Duodenal mucosa (tissue), 2 donors: ENCODE measurements around the gene CD44.

ENCODE experiments used
- H3K27ac ChIP-seq: one replicate; pipeline ENCODE4 v1.7.0; 2013; ENCODE audit warnings: low read depth, low read length
- H3K27me3 ChIP-seq, 2 donors: one replicate each; pipeline ENCODE4 v1.7.0; 2013; ENCODE audit warnings: low read length in 2 of 2, control low read depth in 1 of 2; ENCODE audit not compliant: insufficient read depth in 2 of 2, control insufficient read depth in 1 of 2
- H3K36me3 ChIP-seq, 2 donors: one replicate each; pipeline ENCODE4 v1.7.0; 2013; ENCODE audit warnings: low read length in 2 of 2, control low read depth in 1 of 2; ENCODE audit not compliant: insufficient read depth in 2 of 2, control insufficient read depth in 1 of 2
- H3K4me1 ChIP-seq, 2 donors: one replicate each; pipeline ENCODE4 v1.7.0; 2013; ENCODE audit warnings: low read length in 2 of 2, control low read depth in 1 of 2; ENCODE audit not compliant: insufficient read depth in 2 of 2, control insufficient read depth in 1 of 2
- H3K4me3 ChIP-seq, 2 donors: one replicate each; pipeline ENCODE4 v1.7.0; 2013; ENCODE audit warnings: low read length in 2 of 2, low read depth in 1 of 2
- H3K9ac ChIP-seq, 2 donors: one replicate each; pipeline ENCODE4 v1.7.0; 2013; ENCODE audit warnings: low read length in 2 of 2, low read depth in 1 of 2
- H3K9me3 ChIP-seq, 2 donors: one replicate each; pipeline ENCODE4 v1.7.0; 2013; ENCODE audit warnings: low read length in 2 of 2, control low read depth in 1 of 2; ENCODE audit not compliant: control insufficient read depth in 1 of 2

Gene CD44

GRCh38 chr11:35267504-35267903, 128.5 kb downstream of the CD44 start:
- Histone ChIP-seq H3K9me3 (no peaks in the 10 kb centered on the region), H3K4me3 (no peak overlapping the region), H3K4me1 (no peaks in the 10 kb centered on the region), H3K27ac (no peak overlapping the region), H3K36me3 (no peaks in the 10 kb centered on the region), H3K27me3 (no peaks in the 10 kb centered on the region), H3K9ac (no peak overlapping the region)

- Histone ChIP-seq H3K27me3 (no peaks in the 10 kb centered on the region), H3K9ac (no peak overlapping the region), H3K4me1 (peaks cover 5 to 8% of the 10 kb centered on the region in 2 donors), H3K9me3 (no peaks in the 10 kb centered on the region), H3K36me3 (no peaks in the 10 kb centered on the region), H3K27ac (no peak overlapping the region), H3K4me3 (no peak overlapping the region)
These were observed 131.4 kb downstream of the CD44 start for GRCh38 chr11:35270342-35270741.

- Histone ChIP-seq H3K4me1 (peaks cover 7 to 15% of the 10 kb centered on the region in 2 donors), H3K4me3 (no peak overlapping the region), H3K27me3 (no peaks in the 10 kb centered on the region), H3K9ac (no peak overlapping the region), H3K36me3 (no peaks in the 10 kb centered on the region), H3K9me3 (no peaks in the 10 kb centered on the region), H3K27ac (no peak overlapping the region)
These were observed 132.1 kb downstream of the CD44 start for GRCh38 chr11:35271031-35271430.

GRCh38 chr11:35272391-35272902, 133.5 kb downstream of the CD44 start:
- Histone ChIP-seq H3K27me3 (no peaks in the 10 kb centered on the region), H3K27ac (no peak overlapping the region), H3K4me1 (peaks cover 7 to 16% of the 10 kb centered on the region in 2 donors), H3K4me3 (no peak overlapping the region), H3K36me3 (no peaks in the 10 kb centered on the region), H3K9me3 (no peaks in the 10 kb centered on the region), H3K9ac (no peak overlapping the region)

GRCh38 chr11:35274909-35275785, 136.2 kb downstream of the CD44 start:
- H3K4me1 ChIP-seq, result peaks cover 7 to 16% of the 10 kb centered on the region in 2 donors
- no peaks in the 10 kb centered on the region for H3K9me3 ChIP-seq
- no peak overlapping the region for H3K4me3 ChIP-seq
- H3K9ac ChIP-seq, result no peak overlapping the region
- no peak overlapping the region for H3K27ac ChIP-seq
- no peaks in the 10 kb centered on the region for H3K36me3 ChIP-seq
- no peaks in the 10 kb centered on the region for H3K27me3 ChIP-seq

GRCh38 chr11:35275786-35276170, 136.8 kb downstream of the CD44 start:
- Histone ChIP-seq H3K4me1 (peaks cover 7 to 16% of the 10 kb centered on the region in 2 donors), H3K9me3 (no peaks in the 10 kb centered on the region), H3K36me3 (no peaks in the 10 kb centered on the region), H3K9ac (no peak overlapping the region), H3K4me3 (no peak overlapping the region), H3K27ac (no peak overlapping the region), H3K27me3 (no peaks in the 10 kb centered on the region)

- Histone ChIP-seq H3K4me1 (peaks cover 7 to 16% of the 10 kb centered on the region in 2 donors), H3K9ac (no peak overlapping the region), H3K27me3 (no peaks in the 10 kb centered on the region), H3K4me3 (no peak overlapping the region), H3K36me3 (no peaks in the 10 kb centered on the region), H3K9me3 (no peaks in the 10 kb centered on the region), H3K27ac (no peak overlapping the region)
These were observed 137.6 kb downstream of the CD44 start for GRCh38 chr11:35276396-35277145.

- H3K4me1 ChIP-seq, result peaks cover 7 to 23% of the 10 kb centered on the region in 2 donors
- no peak overlapping the region for H3K27ac ChIP-seq
These were observed 138.9 kb downstream of the CD44 start for GRCh38 chr11:35277827-35278226.

GRCh38 chr11:35280727-35281126, 141.8 kb downstream of the CD44 start:
- no peaks in the 10 kb centered on the region for H3K27me3 ChIP-seq
- no peak overlapping the region for H3K27ac ChIP-seq
- H3K9ac ChIP-seq, result no peak overlapping the region
- H3K9me3 ChIP-seq, result no peaks in the 10 kb centered on the region
- no peaks in the 10 kb centered on the region for H3K36me3 ChIP-seq
- no peak overlapping the region for H3K4me3 ChIP-seq
- H3K4me1 ChIP-seq, result peaks cover 0 to 10% of the 10 kb centered on the region in 2 donors

More at GRCh38 chr11:35277827-35278226, 138.9 kb downstream of the CD44 start:
- Histone ChIP-seq H3K4me3 (no peak overlapping the region), H3K27me3 (no peaks in the 10 kb centered on the region), H3K36me3 (no peaks in the 10 kb centered on the region), H3K9ac (no peak overlapping the region), H3K9me3 (no peaks in the 10 kb centered on the region)

- no peak overlapping the region for H3K9ac ChIP-seq
- H3K27me3 ChIP-seq, result no peaks in the 10 kb centered on the region
- no peaks in the 10 kb centered on the region for H3K9me3 ChIP-seq
- H3K4me1 ChIP-seq, result peaks cover 0 to 7% of the 10 kb centered on the region in 2 donors
- H3K4me3 ChIP-seq, result no peak overlapping the region
- H3K36me3 ChIP-seq, result no peaks in the 10 kb centered on the region
- H3K27ac ChIP-seq, result no peak overlapping the region
These were observed 142.3 kb downstream of the CD44 start for GRCh38 chr11:35281169-35281688.
